GM12873 (cell line): ENCODE results near the gene LSM14A.

Experiments
- TF ChIP-seq, protein P1 (sequence below): IDR thresholded peaks from 2 replicates; pipeline ENCODE4 v1.5.1; 2012; ENCODE audit warnings: low read depth, mild to moderate bottlenecking, moderate library complexity, low read length, control low read depth; ENCODE audit not compliant: insufficient read depth; ENCODE audit errors: missing control alignments

The LSM14A gene

DNA sequence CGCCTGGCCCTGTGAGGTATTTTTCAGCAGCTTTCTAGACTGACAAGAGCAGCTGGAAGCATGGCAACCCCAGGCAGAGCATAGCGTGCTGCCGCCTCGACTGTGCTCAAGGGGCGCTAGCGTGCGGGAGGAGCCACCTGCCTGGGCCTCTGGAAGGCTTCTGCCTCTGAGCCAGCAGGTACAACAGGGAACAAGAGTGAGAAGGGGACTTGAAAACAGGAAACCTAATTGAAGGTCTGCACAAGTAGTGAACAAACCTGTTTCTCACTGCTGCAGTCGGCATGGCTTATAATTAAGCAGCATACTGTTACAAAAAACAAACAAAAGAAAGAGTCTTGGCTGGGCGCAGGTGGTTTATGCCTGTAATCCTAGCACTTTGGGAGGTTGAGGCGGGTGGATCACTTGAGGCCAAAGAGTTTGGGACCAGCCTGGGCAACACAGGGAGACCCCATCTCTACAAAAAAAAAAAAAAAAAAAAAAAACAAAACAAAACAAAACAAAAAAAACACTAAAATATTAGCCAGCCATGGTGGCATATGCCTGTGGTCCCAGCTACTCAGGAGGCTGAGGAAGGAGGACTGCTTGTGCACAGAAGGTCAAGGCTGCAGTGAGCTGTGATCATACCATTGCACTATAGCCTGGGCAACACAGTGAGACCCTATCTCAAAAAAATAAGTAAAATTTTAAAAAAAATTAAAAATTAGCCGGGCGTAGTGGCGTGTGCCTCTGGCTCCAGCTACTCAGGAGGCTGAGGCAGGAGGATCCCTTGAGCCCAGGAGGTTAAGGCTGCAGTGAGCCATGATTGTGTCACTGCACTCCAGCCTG lies 69.4 kb downstream of the LSM14A start:
- TF ChIP-seq, protein P1, sequence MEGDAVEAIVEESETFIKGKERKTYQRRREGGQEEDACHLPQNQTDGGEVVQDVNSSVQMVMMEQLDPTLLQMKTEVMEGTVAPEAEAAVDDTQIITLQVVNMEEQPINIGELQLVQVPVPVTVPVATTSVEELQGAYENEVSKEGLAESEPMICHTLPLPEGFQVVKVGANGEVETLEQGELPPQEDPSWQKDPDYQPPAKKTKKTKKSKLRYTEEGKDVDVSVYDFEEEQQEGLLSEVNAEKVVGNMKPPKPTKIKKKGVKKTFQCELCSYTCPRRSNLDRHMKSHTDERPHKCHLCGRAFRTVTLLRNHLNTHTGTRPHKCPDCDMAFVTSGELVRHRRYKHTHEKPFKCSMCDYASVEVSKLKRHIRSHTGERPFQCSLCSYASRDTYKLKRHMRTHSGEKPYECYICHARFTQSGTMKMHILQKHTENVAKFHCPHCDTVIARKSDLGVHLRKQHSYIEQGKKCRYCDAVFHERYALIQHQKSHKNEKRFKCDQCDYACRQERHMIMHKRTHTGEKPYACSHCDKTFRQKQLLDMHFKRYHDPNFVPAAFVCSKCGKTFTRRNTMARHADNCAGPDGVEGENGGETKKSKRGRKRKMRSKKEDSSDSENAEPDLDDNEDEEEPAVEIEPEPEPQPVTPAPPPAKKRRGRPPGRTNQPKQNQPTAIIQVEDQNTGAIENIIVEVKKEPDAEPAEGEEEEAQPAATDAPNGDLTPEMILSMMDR, result peak; percentile 78

DNA sequence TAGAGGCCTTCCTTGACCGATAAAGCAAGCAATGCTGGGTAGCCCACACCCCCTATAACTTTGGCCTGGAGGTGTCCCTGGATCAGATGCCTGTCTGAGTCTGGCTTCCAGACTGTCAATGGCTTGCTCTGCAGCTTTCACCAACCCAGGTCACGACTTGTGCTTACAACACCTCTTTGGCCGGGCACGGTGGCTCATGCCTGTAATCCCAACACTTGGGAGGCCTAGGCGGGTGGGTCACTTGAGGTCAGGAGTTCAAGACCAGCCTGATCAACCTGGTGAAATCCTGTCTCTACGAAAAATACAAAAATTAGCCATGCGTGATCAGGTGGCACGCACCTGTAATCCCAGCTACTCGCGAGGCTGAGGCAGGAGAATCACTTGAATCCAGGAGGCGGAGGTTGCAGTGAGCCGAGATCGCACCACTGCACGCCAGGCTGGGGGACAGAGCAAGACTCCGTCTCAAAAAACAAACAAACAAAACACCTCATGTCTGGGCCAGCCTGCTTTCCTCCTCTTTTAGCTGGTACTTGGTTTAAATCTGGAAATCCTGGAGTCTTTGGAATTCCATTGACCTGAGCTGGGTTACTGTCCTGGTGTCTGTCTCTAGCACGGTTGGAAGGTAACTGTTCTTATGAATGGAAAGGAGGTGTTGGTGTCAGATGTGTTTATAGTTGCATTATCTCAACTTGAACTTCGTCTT lies 71.7 kb downstream of the LSM14A start:
- TF ChIP-seq, protein P1, result no peak

GRCh38 chr19:34244611-34245299 lies 72.5 kb downstream of the LSM14A start:
- TF ChIP-seq, protein P1, result no peak

GRCh38 chr19:34246340-34246739 lies 74.0 kb downstream of the LSM14A start:
- TF ChIP-seq, protein P1, result no peak

GRCh38 chr19:34248941-34249340 lies 76.6 kb downstream of the LSM14A start:
- TF ChIP-seq, protein P1, result no peak

GRCh38 chr19:34254046-34254697 lies 81.9 kb downstream of the LSM14A start, which contains the start of gene GARRE1:
TSS of gene GARRE1 (plus strand) at chr19:34254554. CDS start at chr19:34300474, 45,920 bp downstream.
- TF ChIP-seq, protein P1, result no peak
